Endometrial microvascular endothelial cells (primary cell): ENCODE data around the gene TBC1D1. TPM values are rescaled to one million over a fixed set of nuclear protein-coding genes. Genes with fewer than 3 reads are reported as not detected.

ENCODE experiments used
- in situ Hi-C: cut with HindIII; loops from 2 replicates; pipeline ENCODE4 v1.10.0; 2017; ENCODE audit warnings: low sequenced_read_pairs, low pct_unique_long_range_greater_than_20kb; ENCODE audit errors: inconsistent ontology term
- total RNA-seq: library from RNA; depleted of rRNA; stranded (reverse); fragments of >200 nt; gene quantifications from one replicate; pipeline ENCODE4 v1.2.3, GENCODE V29; 2015; ENCODE audit errors: inconsistent ontology term

TBC1D1 gene
- total RNA-seq, 1 donor from 2014 or later: 194 TPM

- in situ Hi-C loops: no loop called here
These were observed 170.0 kb downstream of the TBC1D1 start for GRCh38 chr4:38060829-38061431.

GRCh38 chr4:38062088-38062775 lies 171.3 kb downstream of the TBC1D1 start:
- in situ Hi-C loops: no loop called here

- in situ Hi-C loops: no loop called here
These were observed 171.9 kb downstream of the TBC1D1 start for GRCh38 chr4:38062776-38063097.

GRCh38 chr4:38065176-38065575 lies 174.3 kb downstream of the TBC1D1 start:
- in situ Hi-C loops: no loop called here

GRCh38 chr4:38065900-38066299 lies 175.0 kb downstream of the TBC1D1 start:
- in situ Hi-C loops: no loop called here

GRCh38 chr4:38067499-38067898 lies 176.6 kb downstream of the TBC1D1 start:
- in situ Hi-C loops: no loop called here

GRCh38 chr4:38068107-38068506 lies 177.2 kb downstream of the TBC1D1 start:
- in situ Hi-C loops: no loop called here

GRCh38 chr4:38069271-38069760 lies 178.4 kb downstream of the TBC1D1 start:
- in situ Hi-C loops: no loop called here

- in situ Hi-C loops: no loop called here
These were observed 181.0 kb downstream of the TBC1D1 start for GRCh38 chr4:38071801-38072431.

GRCh38 chr4:38072578-38072977 lies 181.7 kb downstream of the TBC1D1 start:
- in situ Hi-C loops: no loop called here

- in situ Hi-C loops: no loop called here
These were observed 182.8 kb downstream of the TBC1D1 start for GRCh38 chr4:38073596-38074234.

GRCh38 chr4:38075370-38076152 lies 184.7 kb downstream of the TBC1D1 start:
- in situ Hi-C loops: no loop called here

- in situ Hi-C loops: no loop called here
These were observed 185.3 kb downstream of the TBC1D1 start for GRCh38 chr4:38076153-38076669.

- in situ Hi-C loops: no loop called here
These were observed 187.1 kb downstream of the TBC1D1 start for GRCh38 chr4:38077791-38078489.

- in situ Hi-C loops: no loop called here
These were observed 187.9 kb downstream of the TBC1D1 start for GRCh38 chr4:38078590-38079421.

- in situ Hi-C loops: no loop called here
These were observed 189.4 kb downstream of the TBC1D1 start for GRCh38 chr4:38080061-38080974.

GRCh38 chr4:38082021-38082420 lies 191.1 kb downstream of the TBC1D1 start:
- in situ Hi-C loops: no loop called here
